Ecto neural progenitor cell (in vitro differentiated cells): ENCODE results near the gene SHH.
"Not testable (repeated sequence)": the region's sequence is repeated elsewhere in the genome, so short reads cannot be mapped to it uniquely, and the experiment has no call there.

Source experiments
- DNase-seq: peaks from one replicate; pipeline ENCODE4 v3.0.0-alpha.2; 2018; ENCODE audit warnings: low spot score

SHH gene

DNA sequence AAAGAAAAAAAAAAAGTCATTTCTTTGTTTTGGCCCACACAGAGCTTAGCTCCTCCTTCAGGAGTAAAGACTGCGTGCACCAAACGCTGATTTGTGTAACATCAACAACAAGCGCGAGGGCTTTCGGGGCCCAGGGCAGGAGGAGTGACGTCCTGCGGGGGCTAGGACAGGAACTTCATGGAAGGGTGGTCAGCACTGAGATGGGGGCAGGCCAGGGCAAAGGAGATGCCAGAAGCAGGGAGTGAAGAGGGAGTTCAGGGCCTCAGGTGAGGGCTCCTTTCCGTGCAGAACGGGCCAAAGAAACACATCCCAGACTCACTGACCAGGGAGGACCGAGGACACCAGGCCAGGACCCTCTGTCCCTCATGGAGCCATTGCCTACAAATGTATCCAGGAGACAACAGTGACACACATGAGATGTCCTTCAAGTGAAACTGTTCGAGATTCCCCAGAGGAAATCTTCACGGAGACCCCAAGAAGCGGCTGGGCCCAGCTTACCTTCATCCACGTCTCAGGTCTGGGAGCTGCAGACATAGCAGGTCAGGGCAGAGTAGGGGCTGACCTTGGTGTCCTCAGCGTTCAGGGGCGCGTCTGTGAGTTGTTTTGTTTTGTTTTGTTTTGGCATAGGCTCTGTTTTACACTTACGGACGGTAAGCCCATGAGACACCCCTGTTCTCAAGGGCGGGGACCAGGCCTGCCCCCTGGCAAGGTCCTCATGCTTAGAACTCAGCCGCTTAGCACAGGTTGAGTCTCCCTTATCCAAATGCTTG is 30.4 kb upstream of the SHH start:
- no peak for DNase-seq

DNA sequence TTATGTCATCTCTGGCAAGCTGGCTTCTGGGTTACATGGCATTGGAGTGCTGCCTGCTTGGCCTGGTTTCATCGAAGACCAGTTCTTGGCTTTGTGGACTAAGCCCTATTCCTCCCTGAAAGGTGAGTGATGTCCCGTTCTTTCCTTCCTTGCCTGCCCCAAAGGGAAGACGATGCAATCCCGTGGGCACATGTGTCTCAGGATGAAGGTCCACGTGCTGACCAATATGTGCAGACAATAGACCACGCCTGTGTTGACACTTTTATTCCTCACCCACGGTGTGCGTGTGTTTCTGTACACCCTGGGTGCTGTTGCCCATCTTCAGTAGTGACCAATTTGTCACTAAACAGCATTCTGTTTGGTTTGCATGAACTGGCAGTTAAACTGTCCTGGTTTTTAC is 28.6 kb upstream of the SHH start:
- no peak for DNase-seq

- DNase-seq, result no peak
These were observed 28.1 kb upstream of the SHH start for GRCh38 chr7:155840262-155840885.

- DNase-seq, result no peak
These were observed 27.2 kb upstream of the SHH start for GRCh38 chr7:155839461-155839860.

DNA sequence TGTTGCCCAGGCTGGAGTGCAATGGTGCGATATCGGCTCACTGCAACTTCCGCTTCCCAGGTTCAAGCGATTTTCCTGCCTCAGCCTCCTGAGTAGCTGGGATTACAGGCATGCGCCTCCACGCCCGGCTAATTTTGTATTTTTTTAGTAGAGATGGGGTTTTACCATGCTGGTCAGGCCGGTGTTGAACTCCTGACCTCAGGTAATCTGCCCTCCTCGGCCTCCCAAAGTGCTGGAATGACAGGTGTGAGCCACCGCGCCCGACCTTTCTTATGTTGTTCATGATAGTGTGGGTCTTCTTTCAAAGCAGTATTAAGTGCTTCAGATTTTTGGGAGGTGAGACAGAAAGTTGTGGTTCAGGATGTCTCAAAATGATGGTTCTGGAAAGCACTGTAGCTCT is 26.0 kb upstream of the SHH start:
- not testable (repeated sequence) for DNase-seq

GRCh38 chr7:155837126-155837479 is 24.8 kb upstream of the SHH start:
- DNase-seq, result no peak

DNA sequence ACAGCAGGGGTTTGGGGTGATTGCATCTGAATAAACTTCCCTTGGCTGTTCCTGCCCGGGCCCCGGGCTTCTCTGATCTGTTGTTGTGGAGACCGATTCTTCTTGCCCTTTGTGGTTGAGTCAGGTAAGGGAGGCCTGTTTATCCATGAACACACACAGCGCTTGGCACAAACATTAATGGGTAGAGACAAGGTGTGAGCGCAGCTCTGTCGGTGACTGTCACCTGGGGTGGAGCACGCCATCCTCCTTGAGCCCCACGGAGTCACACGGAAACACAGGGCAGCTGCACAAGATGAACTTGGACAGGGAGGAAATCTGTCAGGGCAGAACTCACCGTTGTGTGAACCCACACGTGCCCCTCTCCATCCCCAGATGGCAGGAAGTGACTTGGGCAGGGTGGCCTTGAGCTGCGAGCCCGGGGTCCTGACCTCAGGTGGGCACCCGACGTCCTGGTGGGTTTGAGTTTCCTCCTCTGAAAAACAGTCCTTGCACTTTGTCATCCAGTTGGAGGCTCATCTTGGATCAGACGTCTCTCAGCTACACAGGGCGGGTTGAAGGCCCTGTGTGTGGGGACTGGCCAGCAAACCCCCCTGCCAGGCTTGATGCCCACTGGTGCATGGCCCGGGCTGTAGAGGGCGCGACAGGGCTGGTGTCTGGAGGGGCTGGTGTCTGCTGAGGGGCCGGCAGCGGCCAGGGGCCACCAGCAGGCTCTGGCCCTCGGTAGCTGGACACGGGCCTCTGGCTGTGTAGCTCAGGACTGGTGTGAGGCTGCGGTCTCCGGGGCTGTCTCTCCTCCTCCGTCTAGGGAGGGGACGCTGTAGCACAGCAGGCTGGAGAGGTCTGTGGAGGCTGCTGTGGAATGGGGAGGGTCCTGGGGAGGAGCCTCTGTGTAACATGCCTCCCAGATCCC is 24.2 kb upstream of the SHH start:
- no peak for DNase-seq

DNA sequence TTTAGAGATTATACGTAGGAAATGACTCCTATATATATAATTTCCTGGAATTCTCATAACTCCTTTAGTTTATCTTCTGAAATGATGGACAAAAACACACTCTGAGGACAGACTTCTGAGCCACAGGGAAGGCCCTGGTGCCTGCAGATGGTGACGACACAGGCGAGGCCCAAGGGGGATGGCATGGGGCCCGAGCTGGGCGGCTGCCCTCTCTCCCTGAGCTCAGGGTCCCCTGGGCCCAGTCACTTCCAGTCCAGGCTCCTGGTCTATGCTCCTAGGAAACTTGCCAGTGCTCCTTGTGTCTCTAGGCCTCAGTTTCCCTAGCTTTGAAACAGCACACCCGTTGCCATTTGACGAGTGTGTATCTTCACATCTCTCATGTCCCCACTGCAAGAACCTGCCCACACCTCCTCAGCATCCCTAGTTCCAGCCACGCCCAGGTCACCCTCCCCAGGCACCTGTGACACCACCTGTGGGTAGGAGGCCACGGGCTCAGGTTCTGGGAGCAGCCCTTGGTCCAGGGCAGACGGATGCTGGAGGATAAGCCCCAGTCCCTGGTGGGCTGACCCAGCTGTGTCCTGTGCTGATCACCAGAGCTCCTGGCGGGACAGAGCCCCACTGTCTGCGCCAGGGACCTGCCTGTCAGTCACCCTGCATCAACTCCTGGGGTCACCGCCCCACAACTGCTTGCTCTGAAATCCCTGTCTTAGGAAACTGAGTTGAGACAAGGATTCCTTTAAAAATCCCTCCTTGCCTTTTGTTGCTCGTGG is 23.4 kb upstream of the SHH start:
- DNase-seq, result no peak

- no peak for DNase-seq
These were observed 22.3 kb upstream of the SHH start for GRCh38 chr7:155834486-155835048.

GRCh38 chr7:155833651-155834050 is 21.4 kb upstream of the SHH start:
- DNase-seq, result no peak

DNA sequence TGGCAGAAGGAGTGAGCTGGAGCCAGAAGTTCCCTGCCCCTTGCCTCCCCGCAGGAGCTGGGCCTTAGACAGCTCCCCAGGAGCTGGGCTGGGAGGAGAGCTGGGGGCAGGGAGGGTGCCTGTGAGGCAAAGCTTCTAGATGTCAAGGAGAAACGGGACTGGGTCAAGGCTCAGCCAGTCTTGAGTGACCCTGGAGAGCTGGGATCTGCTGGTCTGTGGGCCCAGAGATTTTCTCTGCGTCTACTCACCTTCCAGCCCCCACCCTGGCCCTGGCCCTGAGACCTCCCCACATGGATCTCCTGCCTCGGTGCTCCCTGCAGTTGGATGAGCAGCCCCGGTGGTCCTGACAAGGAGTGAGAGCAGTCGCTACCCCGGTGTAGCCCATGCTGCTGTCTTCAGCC is 20.3 kb upstream of the SHH start:
- DNase-seq, result no peak

GRCh38 chr7:155831807-155832524 is 19.7 kb upstream of the SHH start:
- no peak for DNase-seq

DNA sequence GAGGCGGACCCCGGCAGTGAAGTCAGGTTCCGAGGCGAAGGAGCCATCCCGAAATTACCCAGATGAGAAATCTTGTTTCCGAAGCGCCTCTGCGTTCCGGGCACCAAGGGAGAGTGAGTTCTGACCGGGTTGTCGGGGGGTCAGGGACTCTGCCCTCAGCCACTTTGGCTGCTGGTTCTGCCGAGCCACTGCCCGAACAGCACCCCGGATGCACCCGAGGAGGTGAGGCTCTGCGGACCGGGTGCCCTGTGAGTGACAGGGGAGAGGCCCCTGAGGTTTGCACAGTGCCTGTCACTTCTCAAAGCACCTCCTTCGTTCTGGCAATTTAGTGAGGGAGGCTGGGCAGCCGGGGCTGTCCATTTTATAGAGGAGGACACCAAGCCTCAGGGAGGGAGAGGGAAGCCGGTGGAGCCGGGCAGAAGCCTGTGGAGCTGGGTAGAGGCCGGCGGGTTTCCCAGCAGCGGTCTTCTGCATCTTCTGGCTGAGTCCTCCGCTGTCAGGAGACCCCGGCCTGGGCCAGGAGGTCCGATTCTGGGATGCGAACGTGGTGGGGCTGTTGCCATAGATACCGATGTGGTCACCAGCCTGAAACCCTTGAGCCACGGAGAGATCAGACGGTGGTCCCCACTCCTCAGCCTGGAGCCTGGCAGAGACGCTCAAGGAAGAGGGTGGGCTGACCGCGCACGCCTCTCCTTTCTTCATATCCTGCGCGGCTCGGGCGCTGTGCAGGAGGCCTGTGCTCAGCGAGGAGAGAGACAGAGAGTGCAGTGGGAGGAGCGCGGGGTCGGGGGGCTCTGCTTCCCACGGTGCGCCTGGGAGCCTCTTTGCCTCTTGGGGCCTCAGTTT is 18.9 kb upstream of the SHH start:
- no peak for DNase-seq

DNA sequence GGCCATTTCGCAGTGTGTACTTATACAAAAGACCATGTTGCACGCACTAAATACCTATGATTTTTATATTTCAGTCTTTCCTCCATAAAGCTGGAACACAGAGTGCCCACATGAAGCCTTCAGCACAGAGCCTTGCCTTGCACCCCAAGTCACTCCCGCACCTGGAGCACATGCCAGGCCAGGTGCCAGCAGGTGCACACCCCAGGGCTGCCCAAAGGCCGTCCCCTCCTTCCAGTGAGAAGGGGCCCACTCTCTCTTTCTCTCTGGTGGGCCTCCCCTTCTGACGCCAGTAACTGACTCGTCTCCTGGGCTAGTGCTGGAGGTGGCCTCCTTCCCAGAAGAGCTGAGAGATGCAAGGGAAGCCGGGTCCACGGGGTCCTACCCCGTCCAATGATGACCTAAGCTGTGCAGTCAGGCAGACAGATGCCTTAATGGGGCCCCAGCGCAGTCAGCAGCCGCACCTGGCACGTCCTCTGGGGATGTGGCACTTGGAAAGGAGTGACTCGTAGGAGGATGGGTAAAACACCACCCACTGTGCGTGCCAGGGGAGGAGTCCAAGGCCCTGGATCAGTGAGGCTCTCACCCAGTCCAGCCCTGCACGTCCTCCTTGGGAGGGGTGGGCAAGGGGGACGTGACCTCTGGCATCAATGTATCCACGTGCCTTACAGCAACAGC is 17.7 kb upstream of the SHH start:
- no peak for DNase-seq

DNA sequence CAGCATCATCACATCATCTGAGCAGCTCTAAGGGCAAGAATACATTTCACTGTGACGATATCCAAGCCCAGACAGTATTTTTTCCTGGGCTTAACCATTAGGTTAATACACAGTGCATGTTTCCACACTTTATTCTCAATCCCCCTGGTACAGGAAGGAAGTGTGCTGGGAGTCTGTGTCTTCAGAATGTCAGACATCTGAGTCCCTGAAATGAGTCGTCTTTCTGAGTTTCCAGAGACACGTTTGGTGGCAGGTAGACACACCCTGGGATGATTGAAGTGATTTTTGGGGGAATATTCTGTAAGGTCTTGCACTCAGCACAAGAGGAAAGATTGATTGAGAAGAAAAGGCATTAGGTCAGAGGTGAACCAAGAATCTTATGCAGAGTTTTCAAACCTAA is 13.1 kb upstream of the SHH start:
- DNase-seq, result no peak

GRCh38 chr7:155824227-155824886 is 12.1 kb upstream of the SHH start:
- no peak for DNase-seq

- no peak for DNase-seq
These were observed 9.6 kb upstream of the SHH start for GRCh38 chr7:155821851-155822250.

DNA sequence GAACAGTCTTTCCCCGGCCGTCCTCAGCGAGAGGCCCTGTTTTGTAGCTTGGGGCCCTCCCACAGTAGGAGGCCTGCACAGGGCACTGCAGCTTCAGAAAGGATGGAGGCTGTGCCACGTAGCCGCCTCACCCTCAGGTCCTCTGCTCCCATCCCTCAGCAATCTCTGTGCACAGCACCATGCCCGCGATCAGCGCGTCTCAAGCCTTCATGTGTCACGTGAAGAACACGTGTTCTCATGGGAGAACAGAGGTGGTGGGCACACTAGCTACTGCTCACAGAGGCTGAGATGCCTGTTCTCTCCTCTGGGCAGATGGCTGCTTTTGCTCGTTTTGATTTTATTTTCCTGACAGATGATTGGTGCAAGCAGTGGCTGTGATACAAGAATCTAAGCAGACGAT is 8.5 kb upstream of the SHH start:
- no peak for DNase-seq

GRCh38 chr7:155820246-155820645 is 8.0 kb upstream of the SHH start:
- DNase-seq, result no peak
